GM18499 (cell line): Measurements from ENCODE around the gene CHMP2A.
"Not testable (repeated sequence)": the region's sequence is repeated elsewhere in the genome, so short reads cannot be mapped to it uniquely, and the experiment has no call there.

Experiments used
- ATAC-seq: cut with Tn5 transposase; IDR thresholded peaks from one replicate; pipeline ENCODE4 v1.9.1; 2021; ENCODE audit warnings: moderate number of reproducible peaks; ENCODE audit not compliant: insufficient read depth, unreplicated experiment

CHMP2A gene

GRCh38 chr19:58513694-58514563 is 41.0 kb downstream of the CHMP2A start:
- ATAC-seq: no peak

DNA sequence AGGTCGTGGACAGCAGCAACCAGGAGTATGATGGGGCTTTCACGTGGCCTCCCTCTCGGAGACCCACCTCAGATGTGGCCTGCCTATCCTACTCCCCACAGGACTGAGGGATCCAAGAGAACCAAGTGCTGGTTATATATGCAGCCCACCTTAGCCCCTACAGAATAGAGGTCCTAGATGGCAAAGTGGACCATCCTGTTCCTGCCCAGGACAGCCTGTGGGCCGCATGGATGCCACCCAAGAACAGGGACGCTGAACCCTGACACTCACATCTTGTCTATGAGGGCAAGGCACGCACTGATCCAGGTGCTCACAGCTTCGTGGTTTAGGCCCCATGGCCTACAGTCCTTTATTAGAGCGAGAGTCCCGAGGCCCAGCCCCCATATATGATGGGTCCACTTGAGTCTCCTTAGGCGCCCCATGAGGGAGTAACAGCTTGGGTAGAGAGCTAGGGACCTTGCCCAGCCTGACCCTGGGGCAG is 41.7 kb downstream of the CHMP2A start:
- no peak for ATAC-seq

- no peak for ATAC-seq
Observed at GRCh38 chr19:58511353-58512208, 43.3 kb downstream of the CHMP2A start, which contains the start of gene SLC27A5. SLC27A5 (minus strand) TSS chr19:58511992; CDS start chr19:58511955, 37 bp downstream.

- no peak for ATAC-seq
Observed at GRCh38 chr19:58510084-58510862, 44.6 kb downstream of the CHMP2A start.

GRCh38 chr19:58509731-58510083 is 45.2 kb downstream of the CHMP2A start:
- ATAC-seq: no peak

DNA sequence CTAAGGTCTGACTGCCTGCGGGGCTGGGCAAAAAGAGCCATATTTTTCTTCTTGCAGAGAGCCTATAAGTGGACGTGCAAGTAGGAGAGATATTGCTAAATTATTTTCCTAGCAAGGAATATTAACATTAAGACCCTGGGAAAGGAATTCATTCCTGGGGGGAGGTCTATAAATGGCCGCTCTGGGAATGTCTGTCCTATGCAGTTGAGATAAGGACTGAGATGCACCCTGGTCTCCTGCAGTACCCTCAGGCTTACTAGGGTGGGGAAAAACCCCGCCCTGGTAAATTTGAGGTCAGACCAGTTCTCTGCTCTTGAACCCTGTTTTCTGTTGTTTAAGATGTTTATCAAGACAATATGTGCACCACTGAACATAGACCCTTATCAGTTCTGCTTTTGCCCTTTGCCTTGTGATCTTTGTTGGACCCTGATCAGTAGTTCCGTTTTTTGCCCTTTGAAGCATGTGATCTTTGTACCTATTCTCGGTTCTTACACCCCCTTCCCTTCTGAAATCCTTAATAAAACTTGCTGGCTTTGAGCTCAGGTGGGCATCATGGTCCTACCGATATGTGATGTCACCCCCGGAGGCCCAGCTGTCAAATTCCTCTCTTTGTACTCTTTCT is 47.2 kb downstream of the CHMP2A start:
- ATAC-seq: not testable (repeated sequence)
